Activated CD8-positive, alpha-beta memory T cell treated with anti-CD3 and anti-CD28 coated beads, Interleukin-2, amount 10 ng/mL, durations not matched to agents 7 days and 5 days (primary cell): Measurements from ENCODE around the gene ROBO2. TPM values are rescaled to one million over a fixed set of nuclear protein-coding genes. Genes with fewer than 3 reads are reported as not detected.

Source experiments
- ATAC-seq: fragments of 150-1000 bp; cut with Tn5 transposase; one replicate; pipeline ENCODE4 v1.10.0; 2021; ENCODE audit warnings: moderate library complexity
- CTCF ChIA-PET: fragments of 350-600 bp; sonication (Branson Sonifier 250); formaldehyde crosslinking; loops from one replicate; lab custom pipeline; 2021; ENCODE audit warnings: antibody characterized with exemption; lab: Charles Lee
- DNase-seq: peaks from one replicate; pipeline ENCODE4 v3.0.0-alpha.2; 2020
- H3K27ac Mint-ChIP-seq: one replicate; pipeline ENCODE4 v1.8.0; 2021; ENCODE audit warnings: mild to moderate bottlenecking, mixed read lengths
- H3K27me3 Mint-ChIP-seq: one replicate; pipeline ENCODE4 v1.8.0; 2021; ENCODE audit warnings: mixed read lengths
- H3K36me3 Mint-ChIP-seq: one replicate; pipeline ENCODE4 v1.8.0; 2021; ENCODE audit warnings: mild to moderate bottlenecking, mixed read lengths
- H3K4me1 Mint-ChIP-seq: one replicate; pipeline ENCODE4 v1.8.0; 2021; ENCODE audit warnings: mixed read lengths
- H3K4me3 Mint-ChIP-seq: one replicate; pipeline ENCODE4 v1.8.0; 2021; ENCODE audit warnings: mild to moderate bottlenecking, moderate library complexity, mixed read lengths
- H3K9me3 Mint-ChIP-seq: one replicate; pipeline ENCODE4 v1.8.0; 2022; ENCODE audit warnings: low read depth, mixed read lengths
- total RNA-seq, 2 experiments: library from RNA; stranded (reverse); gene quantifications; one replicate each; pipeline ENCODE4 v1.2.3, GENCODE V29; 2021

ROBO2 gene
- total RNA-seq, 2 experiments from 2014 or later = not detected

DNA sequence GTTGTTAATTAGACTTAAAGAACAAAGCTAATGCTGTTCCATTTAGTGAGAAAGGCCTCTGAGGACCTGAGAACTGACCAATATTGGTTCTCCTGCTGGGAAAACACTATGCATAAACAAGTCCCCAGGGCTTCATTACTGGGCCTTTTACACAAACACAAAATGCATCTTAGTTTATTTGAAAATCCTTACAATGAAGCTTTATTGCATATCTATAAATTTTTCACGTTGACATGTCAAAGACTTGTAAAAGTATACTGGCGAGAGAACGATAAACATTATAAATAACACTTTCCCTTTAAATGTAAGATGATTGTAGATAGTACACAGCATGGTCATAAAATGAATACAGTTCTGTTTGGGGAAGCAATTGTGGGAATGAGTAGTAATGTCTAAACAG, 151.7 kb downstream of the ROBO2 start:
- no peaks in the 10 kb centered on the region for H3K4me1 Mint-ChIP-seq
- no peak for ATAC-seq
- CTCF ChIA-PET = no interaction called here

DNA sequence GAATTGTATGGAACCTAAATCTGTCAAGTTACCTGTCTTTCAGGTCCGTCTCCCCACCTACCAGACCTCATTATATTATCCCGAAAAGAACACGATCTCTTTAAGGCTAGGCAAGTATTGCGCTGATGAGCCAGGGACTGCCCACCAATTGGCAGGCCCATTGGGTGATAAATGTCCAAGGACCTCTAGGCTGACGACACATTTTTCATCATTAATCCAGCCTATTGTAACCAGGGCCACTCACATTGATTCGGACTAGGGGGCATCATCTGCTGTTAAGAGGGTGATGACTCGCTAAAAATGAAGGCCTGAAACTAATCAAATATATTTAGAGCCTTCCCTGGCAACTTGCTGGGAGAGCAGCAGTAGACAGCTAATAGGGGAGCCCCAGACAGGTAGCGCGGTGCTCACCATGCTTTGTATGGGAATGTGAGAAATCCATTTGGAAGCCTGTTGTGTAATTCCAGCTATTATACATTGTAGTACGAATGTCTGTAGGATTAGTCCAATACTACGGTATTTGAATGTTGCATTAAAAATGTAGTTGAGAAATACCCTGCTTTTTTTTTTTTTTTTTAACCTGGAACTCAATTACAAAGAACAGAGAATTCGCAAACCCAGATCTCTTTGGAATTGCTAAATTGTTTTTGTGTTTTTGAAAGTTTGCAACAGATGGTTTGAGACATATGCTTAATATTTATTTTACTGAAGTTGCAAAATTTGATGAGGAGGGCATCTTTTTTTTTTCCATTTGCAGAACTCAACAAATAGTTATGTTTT, 156.1 kb downstream of the ROBO2 start:
- ATAC-seq = no peak

More for the DNA sequence above, 151.7 kb downstream of the ROBO2 start:
- Mint-ChIP-seq H3K36me3 (no peaks in the 10 kb centered on the region), H3K9me3 (peaks cover 5% of the 10 kb centered on the region), H3K27ac (no peak overlapping the region), H3K4me3 (no peak overlapping the region), H3K27me3 (no peaks in the 10 kb centered on the region)
- DNase-seq = no peak

DNA sequence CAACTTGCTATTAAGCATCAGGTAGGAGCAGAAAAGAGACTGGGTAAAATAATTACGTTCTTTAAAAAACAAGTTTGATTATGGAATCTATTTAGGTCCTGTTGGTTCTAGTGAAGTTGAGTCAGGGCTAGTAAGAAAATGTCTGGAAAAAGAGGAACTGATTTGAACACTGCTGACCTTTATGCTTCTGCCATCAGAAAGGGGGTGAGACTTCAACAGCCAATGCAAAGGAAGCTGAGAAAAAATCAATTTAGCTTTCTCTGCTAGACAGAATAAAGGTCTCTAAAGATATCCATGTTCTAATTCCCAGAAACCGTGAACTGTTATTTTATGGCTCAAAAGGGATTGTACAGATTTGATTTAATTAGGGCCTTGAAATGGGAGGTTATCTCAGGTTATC, 157.5 kb downstream of the ROBO2 start:
- ATAC-seq = no peak
- CTCF ChIA-PET = no interaction called here
- no peaks in the 10 kb centered on the region for H3K36me3 Mint-ChIP-seq
- H3K4me3 Mint-ChIP-seq = no peak overlapping the region
- DNase-seq = no peak
- H3K27ac Mint-ChIP-seq = no peak overlapping the region
- H3K27me3 Mint-ChIP-seq = no peaks in the 10 kb centered on the region
- H3K9me3 Mint-ChIP-seq = peaks cover 9% of the 10 kb centered on the region
- H3K4me1 Mint-ChIP-seq = no peaks in the 10 kb centered on the region

More for the DNA sequence above, 156.1 kb downstream of the ROBO2 start:
- DNase-seq = no peak
- no peaks in the 10 kb centered on the region for H3K36me3 Mint-ChIP-seq
- H3K27me3 Mint-ChIP-seq = no peaks in the 10 kb centered on the region
- H3K27ac Mint-ChIP-seq = no peak overlapping the region
- no peak overlapping the region for H3K4me3 Mint-ChIP-seq
- CTCF ChIA-PET = no interaction called here
- H3K4me1 Mint-ChIP-seq = no peaks in the 10 kb centered on the region
- peaks cover 11% of the 10 kb centered on the region for H3K9me3 Mint-ChIP-seq

DNA sequence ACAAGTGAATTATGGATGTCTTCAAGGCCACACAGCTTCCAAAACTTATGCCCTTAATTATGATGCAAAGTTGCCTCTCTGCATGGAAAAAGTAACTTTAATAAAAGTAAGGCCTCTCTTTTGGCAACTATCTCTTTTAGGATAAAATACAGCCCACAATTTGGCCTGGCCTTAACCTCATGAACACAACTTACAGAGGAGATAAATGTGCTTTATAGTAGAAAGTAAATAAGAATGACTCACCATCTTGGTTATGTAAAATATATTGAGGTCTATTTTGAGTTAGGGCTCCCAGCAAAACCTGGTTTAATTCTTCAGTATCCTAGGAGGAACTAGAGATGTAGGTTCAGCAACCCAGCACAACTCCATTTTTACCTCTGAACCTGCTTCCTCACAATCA, 164.0 kb downstream of the ROBO2 start:
- H3K4me3 Mint-ChIP-seq = no peak overlapping the region
- no peak overlapping the region for H3K27ac Mint-ChIP-seq
- CTCF ChIA-PET = no interaction called here
- ATAC-seq (no peak), DNase-seq (no peak)
- H3K9me3 Mint-ChIP-seq = peaks cover 5% of the 10 kb centered on the region
- no peaks in the 10 kb centered on the region for H3K36me3 Mint-ChIP-seq
- H3K4me1 Mint-ChIP-seq = no peaks in the 10 kb centered on the region
- H3K27me3 Mint-ChIP-seq = no peaks in the 10 kb centered on the region

DNA sequence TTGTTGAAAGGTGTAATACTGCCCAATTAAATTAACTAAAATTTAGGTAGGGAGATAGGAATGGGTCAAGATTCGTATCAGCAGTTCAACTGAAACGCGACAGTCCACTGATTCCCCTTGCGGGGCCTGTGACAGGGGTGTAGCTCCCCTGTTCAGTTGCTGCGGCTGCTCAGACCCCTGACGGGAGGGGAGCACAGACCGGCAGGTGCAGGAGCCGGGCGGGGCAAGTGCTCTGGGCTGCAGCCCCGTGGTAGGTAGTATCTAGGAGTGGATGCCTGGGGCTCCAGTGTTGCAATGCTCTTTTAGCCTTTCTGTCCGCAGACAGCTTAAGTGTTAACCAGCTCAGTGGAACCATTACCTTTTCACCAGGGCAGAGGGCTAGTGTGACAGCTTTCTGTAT, 164.9 kb downstream of the ROBO2 start:
- ATAC-seq = no peak
- no peak overlapping the region for H3K4me3 Mint-ChIP-seq
- no peaks in the 10 kb centered on the region for H3K36me3 Mint-ChIP-seq
- DNase-seq = no peak
- H3K4me1 Mint-ChIP-seq = no peaks in the 10 kb centered on the region
- H3K27me3 Mint-ChIP-seq = no peaks in the 10 kb centered on the region
- peaks cover 2% of the 10 kb centered on the region for H3K9me3 Mint-ChIP-seq
- no peak overlapping the region for H3K27ac Mint-ChIP-seq
- CTCF ChIA-PET = no interaction called here

DNA sequence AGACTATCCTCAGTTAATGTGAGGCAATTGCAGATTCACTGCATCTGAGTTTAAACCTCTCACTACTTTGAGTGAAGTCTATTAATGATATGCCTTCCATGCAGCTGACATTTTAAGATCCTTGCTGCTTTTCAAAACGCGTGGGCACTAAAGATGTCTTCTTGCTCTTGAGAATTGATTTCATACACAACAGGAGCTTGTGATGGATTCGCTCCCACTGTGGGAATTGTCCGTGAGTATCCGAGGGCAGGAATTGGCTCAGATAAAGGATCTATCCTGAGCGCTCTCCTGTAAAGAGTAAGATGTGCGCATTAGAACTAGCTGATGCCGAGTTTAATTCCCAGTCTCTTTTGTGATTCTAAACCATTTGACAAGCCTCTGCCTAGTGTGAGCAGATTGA, 167.9 kb downstream of the ROBO2 start:
- H3K27me3 Mint-ChIP-seq = no peaks in the 10 kb centered on the region
- H3K36me3 Mint-ChIP-seq = no peaks in the 10 kb centered on the region
- DNase-seq = no peak
- no peak overlapping the region for H3K27ac Mint-ChIP-seq
- H3K9me3 Mint-ChIP-seq = peaks cover 2% of the 10 kb centered on the region
- H3K4me1 Mint-ChIP-seq = no peaks in the 10 kb centered on the region
- H3K4me3 Mint-ChIP-seq = no peak overlapping the region
- CTCF ChIA-PET = no interaction called here
- no peak for ATAC-seq

DNA sequence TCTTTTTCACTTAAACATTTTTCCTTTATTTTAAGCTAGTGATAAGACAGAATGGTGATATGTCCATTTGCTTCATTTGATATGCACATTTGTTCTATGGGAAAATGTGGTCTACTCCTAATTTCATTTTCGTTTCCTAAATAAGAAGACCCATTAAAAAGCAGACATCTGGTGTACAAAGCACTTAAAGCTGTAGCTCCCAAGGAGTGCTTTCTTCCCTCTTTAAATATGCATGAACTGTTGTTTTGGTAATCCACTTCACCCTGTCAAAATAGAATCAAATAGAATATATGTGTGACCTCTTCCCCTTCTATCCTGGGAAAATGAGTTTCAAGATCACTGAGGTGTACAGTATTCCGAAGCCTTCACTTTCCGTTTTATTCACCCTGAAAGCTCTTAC, 182.8 kb downstream of the ROBO2 start:
- H3K27ac Mint-ChIP-seq = no peak overlapping the region
- no peak overlapping the region for H3K4me3 Mint-ChIP-seq
- no peaks in the 10 kb centered on the region for H3K27me3 Mint-ChIP-seq
- no peaks in the 10 kb centered on the region for H3K36me3 Mint-ChIP-seq
- DNase-seq = no peak
- H3K4me1 Mint-ChIP-seq = no peaks in the 10 kb centered on the region
- no peak for ATAC-seq
- no peaks in the 10 kb centered on the region for H3K9me3 Mint-ChIP-seq
- CTCF ChIA-PET = no interaction called here

DNA sequence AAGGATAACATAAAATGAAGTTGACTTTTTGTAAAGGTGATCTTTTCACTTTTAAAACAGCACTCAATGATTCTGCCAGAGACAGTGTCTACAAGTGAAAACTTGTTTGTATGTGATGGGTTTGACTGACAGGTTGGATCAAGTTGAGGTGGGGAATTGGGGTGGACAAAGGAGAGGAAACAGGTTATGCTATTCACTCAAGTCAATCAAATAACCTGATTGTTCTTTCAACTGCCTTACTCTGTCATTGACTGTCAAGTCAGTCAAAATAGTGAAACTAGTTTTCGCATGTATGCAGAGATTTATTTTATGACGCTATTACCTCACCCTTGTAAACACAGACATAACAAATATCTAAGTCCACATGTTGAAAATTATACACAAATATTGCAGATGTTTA, 187.7 kb downstream of the ROBO2 start:
- H3K4me1 Mint-ChIP-seq = no peaks in the 10 kb centered on the region
- CTCF ChIA-PET = no interaction called here
- no peak overlapping the region for H3K4me3 Mint-ChIP-seq
- H3K9me3 Mint-ChIP-seq = no peaks in the 10 kb centered on the region
- DNase-seq = no peak
- ATAC-seq = no peak
- H3K27me3 Mint-ChIP-seq = no peaks in the 10 kb centered on the region
- H3K27ac Mint-ChIP-seq = no peak overlapping the region
- H3K36me3 Mint-ChIP-seq = no peaks in the 10 kb centered on the region

DNA sequence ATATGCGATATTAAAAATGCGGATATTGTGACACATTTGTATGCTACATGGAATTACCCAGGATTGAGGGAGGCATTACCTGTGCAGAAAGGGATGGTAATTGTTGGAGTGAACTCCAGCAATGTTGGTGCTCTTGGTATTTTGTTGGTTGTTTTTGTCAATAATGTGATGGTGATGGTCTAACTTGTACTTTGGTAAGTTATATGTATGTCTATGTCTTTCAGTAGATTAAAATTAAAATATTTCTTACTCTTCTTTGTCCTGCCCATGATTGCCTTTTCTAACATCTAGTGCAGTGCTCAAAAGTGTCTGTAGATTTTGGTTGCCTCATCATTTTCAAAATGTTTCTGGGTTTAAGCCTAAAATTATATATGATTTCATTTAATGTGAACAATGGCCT, 192.7 kb downstream of the ROBO2 start:
- H3K27me3 Mint-ChIP-seq = no peaks in the 10 kb centered on the region
- H3K4me1 Mint-ChIP-seq = no peaks in the 10 kb centered on the region
- DNase-seq = no peak
- no peaks in the 10 kb centered on the region for H3K36me3 Mint-ChIP-seq
- no peak overlapping the region for H3K27ac Mint-ChIP-seq
- CTCF ChIA-PET = no interaction called here
- H3K9me3 Mint-ChIP-seq = peaks cover 6% of the 10 kb centered on the region
- no peak for ATAC-seq
- no peak overlapping the region for H3K4me3 Mint-ChIP-seq

DNA sequence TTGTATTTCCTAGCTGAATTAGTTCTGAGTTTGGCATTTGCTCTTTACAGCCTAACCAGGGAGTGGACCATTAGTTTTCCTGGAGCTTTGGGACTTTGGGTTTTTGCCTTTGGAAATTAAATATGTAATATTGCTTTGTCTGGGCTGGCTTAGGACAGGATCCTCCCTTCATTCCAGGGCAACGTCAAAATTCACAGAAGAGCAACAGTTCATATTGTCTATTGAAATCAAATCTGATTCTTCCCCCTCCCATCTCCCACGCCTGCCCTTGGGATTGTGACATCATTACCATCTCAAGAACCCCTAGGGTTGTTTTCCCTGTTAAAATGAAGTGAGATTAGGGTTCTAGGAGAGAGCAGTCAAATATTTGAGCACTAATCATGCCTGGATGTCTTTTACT, 194.1 kb downstream of the ROBO2 start:
- Mint-ChIP-seq H3K36me3 (no peaks in the 10 kb centered on the region), H3K4me1 (no peaks in the 10 kb centered on the region), H3K9me3 (peaks cover 6% of the 10 kb centered on the region), H3K27me3 (no peaks in the 10 kb centered on the region), H3K27ac (no peak overlapping the region), H3K4me3 (no peak overlapping the region)
- DNase-seq = no peak
- CTCF ChIA-PET = no interaction called here
- no peak for ATAC-seq

DNA sequence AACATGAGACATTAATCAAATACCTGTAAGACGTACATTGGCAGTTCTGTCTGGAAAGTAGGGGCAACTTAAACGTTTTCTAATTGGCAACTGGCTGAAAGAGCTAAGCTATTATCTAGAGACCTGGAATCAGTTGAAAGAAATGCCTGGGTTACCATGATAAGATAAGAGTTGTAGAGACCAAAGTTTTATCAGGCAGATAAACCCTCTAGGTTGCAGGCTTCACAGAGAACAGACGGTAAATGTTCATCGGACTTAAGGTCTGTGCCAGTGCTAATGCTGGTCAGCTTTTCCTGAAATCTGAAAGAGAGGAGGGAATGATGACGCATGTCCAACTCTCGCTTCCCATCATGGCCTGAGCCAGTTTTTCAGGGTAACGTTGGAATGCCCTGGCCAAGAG, 196.2 kb downstream of the ROBO2 start:
- Mint-ChIP-seq H3K4me3 (no peak overlapping the region), H3K36me3 (no peaks in the 10 kb centered on the region), H3K27ac (no peak overlapping the region), H3K27me3 (no peaks in the 10 kb centered on the region), H3K4me1 (no peaks in the 10 kb centered on the region), H3K9me3 (peaks cover 8% of the 10 kb centered on the region)
- ATAC-seq (no peak), DNase-seq (no peak)
- CTCF ChIA-PET = no interaction called here

DNA sequence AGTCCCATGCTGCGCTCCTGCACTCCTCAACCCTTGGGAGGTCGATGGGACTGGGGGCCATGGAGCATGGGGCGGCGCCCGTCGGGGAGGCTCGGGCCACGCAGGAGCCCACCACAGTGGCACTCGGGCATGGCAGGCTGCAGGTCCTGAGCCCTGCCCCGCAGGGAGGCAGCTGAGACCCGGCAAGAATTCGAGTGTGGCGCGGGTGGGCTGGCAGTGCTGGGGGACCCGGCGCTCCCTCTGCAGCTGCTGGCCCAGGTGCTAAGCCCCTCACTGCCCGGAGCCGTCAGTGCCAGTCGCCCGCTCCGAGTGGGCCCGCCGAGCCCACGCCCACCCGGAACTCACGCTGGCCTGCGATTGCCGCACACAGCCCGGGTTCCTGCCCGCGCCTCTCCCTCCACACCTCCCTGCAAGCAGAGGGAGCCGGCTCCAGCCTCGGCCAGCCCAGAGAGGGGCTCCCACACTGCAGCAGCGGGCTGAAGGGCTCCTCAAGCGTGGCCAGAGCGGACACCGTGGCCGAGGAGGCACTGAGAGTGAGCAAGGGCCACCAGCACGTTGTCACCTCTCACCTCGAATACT, 200.3 kb downstream of the ROBO2 start:
- ATAC-seq (no peak), DNase-seq (no peak)
- H3K4me3 Mint-ChIP-seq = no peak overlapping the region
- no peaks in the 10 kb centered on the region for H3K4me1 Mint-ChIP-seq
- H3K9me3 Mint-ChIP-seq = peaks cover 11% of the 10 kb centered on the region
- H3K27ac Mint-ChIP-seq = no peak overlapping the region
- no peaks in the 10 kb centered on the region for H3K36me3 Mint-ChIP-seq
- CTCF ChIA-PET = no interaction called here
- no peaks in the 10 kb centered on the region for H3K27me3 Mint-ChIP-seq

DNA sequence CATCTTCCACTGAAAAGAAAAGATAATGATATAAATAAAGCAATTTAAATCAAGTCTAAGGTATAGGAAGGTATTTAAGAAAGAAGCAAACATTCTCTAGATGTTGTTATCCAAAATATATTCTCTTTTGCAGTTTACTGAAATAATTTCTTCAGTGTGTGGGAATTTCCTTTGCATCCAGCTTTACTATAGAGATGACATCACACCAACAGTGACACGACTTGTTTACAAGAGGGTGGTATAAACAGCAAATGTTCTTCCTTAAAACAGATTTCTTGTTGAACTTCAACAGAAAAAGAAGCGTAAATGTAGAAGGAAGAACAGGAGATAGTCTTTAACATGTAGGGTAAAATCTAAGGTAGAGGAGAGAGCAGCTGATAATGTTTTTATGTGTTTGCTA, 202.5 kb downstream of the ROBO2 start:
- peaks cover 10% of the 10 kb centered on the region for H3K9me3 Mint-ChIP-seq
- DNase-seq (no peak), ATAC-seq (no peak)
- no peak overlapping the region for H3K4me3 Mint-ChIP-seq
- H3K27me3 Mint-ChIP-seq = no peaks in the 10 kb centered on the region
- no peaks in the 10 kb centered on the region for H3K36me3 Mint-ChIP-seq
- no peaks in the 10 kb centered on the region for H3K4me1 Mint-ChIP-seq
- CTCF ChIA-PET = no interaction called here
- H3K27ac Mint-ChIP-seq = no peak overlapping the region

DNA sequence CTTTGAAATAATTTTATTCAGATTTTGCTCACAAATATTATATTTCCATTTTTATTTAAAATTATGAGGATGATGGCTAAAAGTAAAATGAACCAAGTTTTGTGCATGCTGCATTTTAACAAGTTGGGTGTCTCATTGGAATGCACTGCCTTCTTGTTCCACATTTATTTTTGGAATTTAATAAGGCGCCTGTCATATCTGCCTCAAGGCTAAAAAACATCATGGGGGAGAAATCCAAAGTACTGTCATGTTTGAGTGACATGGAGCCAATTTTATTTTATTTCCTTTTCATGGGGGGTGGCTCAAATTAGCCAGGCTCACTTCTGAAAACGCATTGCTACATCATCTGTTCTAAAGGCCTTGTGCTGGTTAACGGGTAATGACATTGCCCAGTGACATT, 205.1 kb downstream of the ROBO2 start:
- DNase-seq = no peak
- Mint-ChIP-seq H3K36me3 (no peaks in the 10 kb centered on the region), H3K9me3 (peaks cover 11% of the 10 kb centered on the region), H3K4me3 (no peak overlapping the region), H3K27me3 (no peaks in the 10 kb centered on the region), H3K27ac (no peak overlapping the region), H3K4me1 (no peaks in the 10 kb centered on the region)
- CTCF ChIA-PET = no interaction called here
- ATAC-seq = no peak
